AG04450 (cell line): ENCODE measurements around the gene ZNHIT2. TPM values are rescaled to one million over a fixed set of nuclear protein-coding genes. Genes with fewer than 3 reads are reported as not detected.

Experiments used
- CTCF ChIA-PET: fragments of 300-600, 350-600 bp; formaldehyde crosslinking; extraction: SDS; loops from one replicate; lab custom pipeline; 2022; ENCODE audit warnings: antibody characterized with exemption, inconsistent platforms; lab: Charles Lee
- POLR2A ChIA-PET: fragments of 350-600 bp; formaldehyde crosslinking; extraction: SDS; loops from one replicate; lab custom pipeline; 2021; ENCODE audit warnings: antibody characterized with exemption, inconsistent platforms; lab: Yijun Ruan, JAX
- DNase-seq: peaks from one replicate; pipeline ENCODE4 v3.0.0-alpha.2; 2011; ENCODE audit warnings: low read depth, low spot score
- H3K27ac ChIP-seq: one replicate; pipeline ENCODE4 v1.5.1; 2012; ENCODE audit warnings: low read depth, low read length, control low read depth
- H3K27me3 ChIP-seq: one replicate; pipeline ENCODE4 v1.6.0; 2012; ENCODE audit warnings: low read length; ENCODE audit not compliant: control insufficient read depth, insufficient read depth
- H3K4me3 ChIP-seq: 2 replicates; pipeline ENCODE4 v1.5.1; 2011; ENCODE audit warnings: mild to moderate bottlenecking, low read depth, low read length, control low read depth
- H3K9me3 ChIP-seq: 2 replicates; pipeline ENCODE4 v1.5.1; 2012; ENCODE audit warnings: low read length; ENCODE audit not compliant: control insufficient read depth, insufficient read depth
- polyA plus RNA-seq: library from polyadenylated mRNA; depleted of rRNA; stranded (reverse); fragments of >200 nt; gene quantifications from 2 replicates; pipeline ENCODE4 v1.2.3, GENCODE V29; 2011
- TF ChIP-seq, protein P1 (sequence below): IDR thresholded peaks from 2 replicates; pipeline ENCODE4 v1.5.1; 2011; ENCODE audit warnings: low read depth, low read length, control low read depth, inconsistent platforms

Gene ZNHIT2
- polyA plus RNA-seq, 1 experiment = 3.1 TPM

DNA sequence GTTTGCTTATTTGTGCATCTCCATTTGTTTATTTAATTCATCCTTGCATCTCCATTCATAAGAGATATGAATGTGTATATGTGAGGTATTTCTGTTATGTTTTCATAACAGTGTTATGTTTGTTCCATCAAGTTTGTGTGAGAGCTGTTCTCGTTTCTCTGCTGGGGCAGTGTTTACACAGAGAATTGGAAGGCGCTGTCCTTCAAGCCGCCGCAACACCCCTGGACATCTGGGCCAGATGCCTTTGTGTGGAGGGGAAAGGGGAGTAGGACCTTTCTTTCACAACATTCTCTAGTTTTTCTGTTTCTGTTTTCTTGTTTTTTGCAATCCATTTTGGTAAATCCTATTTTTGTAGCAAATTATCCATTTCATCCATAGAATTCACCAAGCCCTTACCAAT, 12.9 kb downstream of the ZNHIT2 start:
- H3K9me3 ChIP-seq = no peaks in the 10 kb centered on the region; the same call in 1 of the 2 replicates
- TF ChIP-seq, protein P1, sequence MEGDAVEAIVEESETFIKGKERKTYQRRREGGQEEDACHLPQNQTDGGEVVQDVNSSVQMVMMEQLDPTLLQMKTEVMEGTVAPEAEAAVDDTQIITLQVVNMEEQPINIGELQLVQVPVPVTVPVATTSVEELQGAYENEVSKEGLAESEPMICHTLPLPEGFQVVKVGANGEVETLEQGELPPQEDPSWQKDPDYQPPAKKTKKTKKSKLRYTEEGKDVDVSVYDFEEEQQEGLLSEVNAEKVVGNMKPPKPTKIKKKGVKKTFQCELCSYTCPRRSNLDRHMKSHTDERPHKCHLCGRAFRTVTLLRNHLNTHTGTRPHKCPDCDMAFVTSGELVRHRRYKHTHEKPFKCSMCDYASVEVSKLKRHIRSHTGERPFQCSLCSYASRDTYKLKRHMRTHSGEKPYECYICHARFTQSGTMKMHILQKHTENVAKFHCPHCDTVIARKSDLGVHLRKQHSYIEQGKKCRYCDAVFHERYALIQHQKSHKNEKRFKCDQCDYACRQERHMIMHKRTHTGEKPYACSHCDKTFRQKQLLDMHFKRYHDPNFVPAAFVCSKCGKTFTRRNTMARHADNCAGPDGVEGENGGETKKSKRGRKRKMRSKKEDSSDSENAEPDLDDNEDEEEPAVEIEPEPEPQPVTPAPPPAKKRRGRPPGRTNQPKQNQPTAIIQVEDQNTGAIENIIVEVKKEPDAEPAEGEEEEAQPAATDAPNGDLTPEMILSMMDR = no peak
- CTCF ChIA-PET = no interaction called here
- POLR2A ChIA-PET = no interaction called here
- no peak for DNase-seq
- H3K27ac ChIP-seq = no peak overlapping the region
- no peaks in the 10 kb centered on the region for H3K27me3 ChIP-seq
- H3K4me3 ChIP-seq = no peak overlapping the region

DNA sequence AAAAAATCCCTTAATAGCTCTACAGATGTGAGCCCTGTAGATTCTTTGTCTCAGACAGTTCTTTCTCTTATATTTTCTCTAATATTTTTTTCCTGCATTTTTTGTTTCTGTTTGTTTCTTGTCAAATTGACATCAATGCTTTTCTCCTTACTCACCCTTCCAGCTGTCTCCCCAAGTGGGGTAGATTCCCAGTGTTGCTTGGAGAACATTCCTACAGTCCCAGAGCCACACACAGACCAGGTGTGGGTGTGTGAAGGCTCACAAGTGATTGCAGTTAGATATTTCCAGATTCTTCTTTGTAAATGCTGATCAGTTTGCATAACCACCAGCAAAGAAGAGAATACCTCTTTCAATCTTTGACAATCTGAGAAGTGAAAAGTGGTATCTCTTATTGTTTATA, 14.0 kb downstream of the ZNHIT2 start:
- POLR2A ChIA-PET = no interaction called here
- Histone ChIP-seq H3K27me3 (no peaks in the 10 kb centered on the region), H3K9me3 (no peaks in the 10 kb centered on the region; the same call in 1 of the 2 replicates), H3K4me3 (no peak overlapping the region), H3K27ac (no peak overlapping the region)
- DNase-seq = no peak
- TF ChIP-seq, protein P1 = no peak
- CTCF ChIA-PET = interaction anchor here (0.6 to 2.5 kb wide), 2 partner anchors 8 to 258 kb away, joined by 4 to 15 read pairs; partner anchors contain the start of gene TM7SF2

DNA sequence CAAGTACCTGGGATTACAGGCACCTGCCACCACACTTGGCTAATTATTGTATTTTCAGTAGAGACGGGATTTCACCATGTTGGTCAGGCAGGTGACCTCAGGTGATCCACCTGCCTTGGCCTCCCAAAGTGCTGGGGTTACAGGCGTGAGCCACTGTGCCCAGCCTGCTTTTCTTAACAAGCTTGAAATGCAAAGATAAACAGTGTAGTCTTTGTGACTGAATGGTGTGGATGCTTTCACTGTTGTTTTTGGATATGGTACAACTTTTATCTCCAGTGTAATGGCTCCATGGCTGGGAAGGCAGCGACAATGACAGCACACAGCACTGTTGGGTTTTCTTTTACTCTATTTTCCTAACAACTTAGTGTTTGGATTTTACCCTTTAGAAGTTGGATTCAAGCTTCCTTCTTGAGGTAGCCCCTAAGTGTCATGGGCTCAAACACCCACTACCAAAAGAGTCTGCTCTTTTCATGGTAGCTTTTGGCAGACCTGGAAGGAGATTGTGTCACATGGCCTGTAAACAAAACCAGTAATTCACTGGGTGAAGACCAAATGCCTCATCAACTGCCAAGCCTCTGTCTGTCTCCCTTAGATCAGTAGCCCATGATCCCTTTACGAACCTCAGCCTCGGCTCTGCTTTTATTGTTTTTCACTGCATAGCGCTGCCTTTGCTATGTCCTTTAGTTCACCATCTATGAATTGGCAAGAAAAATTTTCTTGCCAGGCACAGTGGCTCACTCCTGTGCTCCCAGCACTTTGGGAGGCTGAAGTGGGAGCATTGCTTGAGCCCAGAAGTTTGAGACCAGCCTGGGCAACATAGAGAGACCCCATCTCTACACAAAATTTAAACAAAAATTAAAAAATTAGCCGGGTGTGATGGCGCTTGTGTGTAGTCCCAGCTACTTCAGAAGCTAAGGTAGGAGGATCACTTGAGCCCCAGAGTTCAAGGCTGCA, 15.1 kb downstream of the ZNHIT2 start:
- Histone ChIP-seq H3K27ac (no peak overlapping the region), H3K4me3 (no peak overlapping the region), H3K27me3 (no peaks in the 10 kb centered on the region), H3K9me3 (no peaks in the 10 kb centered on the region)
- ChIA-PET POLR2A (no interaction called here), CTCF (interaction anchor here (1.0 to 2.5 kb wide), 2 partner anchors 9 to 15 kb away, joined by 3 to 15 read pairs; partner anchors contain the start of genes TM7SF2 and ZNHIT2)
- TF ChIP-seq, protein P1 = no peak
- DNase-seq = no peak

DNA sequence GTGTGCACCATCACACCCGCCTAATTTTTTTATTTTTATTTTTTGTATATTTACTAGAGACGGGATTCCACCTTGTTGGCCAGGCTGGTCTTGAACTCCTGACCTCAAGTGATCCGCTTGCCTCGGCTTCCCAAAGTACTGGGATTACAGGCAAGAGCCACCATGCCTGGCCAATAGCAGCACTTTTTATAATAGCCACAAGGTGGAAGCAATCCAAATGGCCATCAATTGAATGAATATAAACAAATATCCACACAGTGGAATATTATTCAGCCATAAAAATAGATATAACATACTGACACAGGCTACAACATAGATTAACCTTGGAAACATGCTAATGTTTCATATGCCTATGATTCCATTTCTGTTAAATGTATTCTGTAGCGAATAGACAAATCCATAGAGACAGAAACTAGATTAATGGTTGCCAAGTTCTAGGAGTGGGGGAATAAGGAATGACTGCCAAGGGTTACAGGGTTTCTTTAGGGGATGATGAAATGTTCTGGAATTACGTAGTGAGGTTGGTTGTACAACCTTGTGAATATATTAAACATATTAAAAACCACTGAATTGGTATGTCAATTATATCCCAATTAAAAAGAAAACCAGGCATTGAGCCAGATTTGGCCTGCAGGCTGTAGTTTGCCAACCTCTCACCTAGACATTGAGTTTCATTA, 16.7 kb downstream of the ZNHIT2 start:
- TF ChIP-seq, protein P1 = 0 out of 2 replicates have a peak, but pooled peaks have one; percentile 2
- H3K27ac ChIP-seq = no peak overlapping the region
- H3K9me3 ChIP-seq = no peaks in the 10 kb centered on the region
- H3K4me3 ChIP-seq = no peak overlapping the region
- no peaks in the 10 kb centered on the region for H3K27me3 ChIP-seq
- ChIA-PET CTCF (interaction anchor here (2.5 to 3.0 kb wide), 2 partner anchors 9 to 10 kb away, joined by 15 to 48 read pairs; partner anchors contain the start of gene TM7SF2), POLR2A (no interaction called here)
- no peak for DNase-seq
